HCT116 (cell line): Measurements from ENCODE around the gene FBXO15. TPM values are rescaled to one million over a fixed set of nuclear protein-coding genes. Genes with fewer than 3 reads are reported as not detected.

Experiments used
- ATAC-seq: fragments of 200-7000 bp; cut with Tn5 transposase; 2 replicates; pipeline ENCODE4 v1.9.1; 2020; ENCODE audit warnings: mild to moderate bottlenecking, moderate library complexity
- BruUV-seq: library from RNA; stranded (reverse); fragments of 400-500 nt; replicated peaks from 2 replicates; lab custom pipeline; 2021; lab: Mats Ljungman, UMichigan
- CTCF ChIA-PET: fragments of 300-600 bp; sonication (Branson Sonifier 250); formaldehyde crosslinking; loops from one replicate; lab custom pipeline; 2021; ENCODE audit warnings: antibody characterized with exemption; lab: Charles Lee
- POLR2A ChIA-PET: fragments of 300-600, 350-600 bp; sonication (Branson Sonifier 250); formaldehyde crosslinking; loops from one replicate; lab custom pipeline; 2021; ENCODE audit warnings: antibody characterized with exemption; lab: Charles Lee
- RAD21 ChIA-PET, 2 experiments: fragments of 300-600 bp; sonication (Branson Sonifier 250); formaldehyde crosslinking; loops; one replicate each; lab custom pipeline; 2023; ENCODE audit warnings: low total read pairs in 2 of 2; ENCODE audit not compliant: uncharacterized antibody in 2 of 2, unreplicated experiment in 2 of 2, low non-redundant PET in 1 of 2; lab: Charles Lee
- DNase-seq: peaks from one replicate; pipeline ENCODE4 v3.0.0-alpha.2; 2010; ENCODE audit warnings: low read depth, low spot score
- H2AFZ ChIP-seq: fragments of 200-600 bp; shearing (Covaris generic), sonication (generic); 2 replicates; pipeline ENCODE4 v1.6.1; 2017; ENCODE audit warnings: low read depth, mixed run types, mixed read lengths, antibody characterized with exemption, low read length; ENCODE audit not compliant: poor library complexity, severe bottlenecking
- H3K27ac ChIP-seq: 2 replicates; pipeline ENCODE4 v1.5.1; 2012; ENCODE audit warnings: low read depth, low read length
- H3K27me3 ChIP-seq: fragments of 200-600 bp; sonication (generic); 2 replicates; pipeline ENCODE4 v1.6.1; 2016; ENCODE audit warnings: mixed run types, low read length, mixed read lengths; ENCODE audit not compliant: insufficient read depth
- H3K36me3 ChIP-seq, 2 experiments: fragments of 200-500 bp in 1 of 2; fragments of 200-600 bp in 1 of 2; sonication (Bioruptor generic) in 1 of 2; sonication (generic) in 1 of 2; 2 replicates each; pipeline versions ENCODE4 v1.5.1 to v1.6.1; 2014 to 2016; ENCODE audit warnings: low read length in 2 of 2, inconsistent platforms in 1 of 2, mixed read lengths in 1 of 2, mixed run types in 1 of 2; ENCODE audit not compliant: insufficient read depth in 2 of 2, control insufficient read depth in 1 of 2
- H3K4me1 ChIP-seq, 2 experiments: fragments of 200-600 bp in 1 of 2; sonication (generic) in 1 of 2; 2 replicates each; pipeline versions ENCODE4 v1.5.1 to v1.6.1; 2012 to 2017; ENCODE audit warnings: low read length in 2 of 2, inconsistent platforms in 1 of 2, mild to moderate bottlenecking in 1 of 2, mixed read lengths in 1 of 2, mixed run types in 1 of 2, moderate library complexity in 1 of 2; ENCODE audit not compliant: insufficient read depth in 2 of 2, control insufficient read depth in 1 of 2
- H3K4me2 ChIP-seq: fragments of 200-600 bp; sonication (generic); 2 replicates; pipeline ENCODE4 v1.6.1; 2017; ENCODE audit warnings: mixed run types, low read length, mixed read lengths
- H3K4me3 ChIP-seq, 2 experiments: fragments of 200-600 bp in 1 of 2; sonication (generic) in 1 of 2; replicated peaks in 1 of 2; 2 replicates each; pipeline ENCODE4 v1.5.1; 2011 to 2016; ENCODE audit warnings: low read length in 2 of 2, control low read depth in 1 of 2, low read depth in 1 of 2, mild to moderate bottlenecking in 1 of 2, mixed read lengths in 1 of 2, mixed run types in 1 of 2
- H3K79me2 ChIP-seq: fragments of 200-600 bp; sonication (generic); 2 replicates; pipeline ENCODE4 v1.6.1; 2017; ENCODE audit warnings: mild to moderate bottlenecking, mixed run types, low read length, moderate library complexity, mixed read lengths; ENCODE audit not compliant: insufficient read depth
- H3K9ac ChIP-seq: fragments of 200-600 bp; sonication (generic); 2 replicates; pipeline ENCODE4 v1.6.1; 2016; ENCODE audit warnings: low read length, mixed read lengths
- H3K9me2 ChIP-seq: fragments of 200-600 bp; sonication (generic), shearing (Covaris generic); 2 replicates; pipeline ENCODE4 v1.6.1; 2017; ENCODE audit warnings: mixed run types, mild to moderate bottlenecking, moderate library complexity; ENCODE audit not compliant: insufficient read depth
- H3K9me3 ChIP-seq, 2 experiments: fragments of 200-500 bp in 1 of 2; fragments of 200-600 bp in 1 of 2; sonication (Bioruptor generic) in 1 of 2; sonication (generic) in 1 of 2; 2 replicates each; pipeline ENCODE4 v1.6.1; 2014 to 2017; ENCODE audit warnings: low read length in 2 of 2, mixed read lengths in 2 of 2, inconsistent platforms in 1 of 2, low read depth in 1 of 2, mild to moderate bottlenecking in 1 of 2, mixed run types in 1 of 2, moderate library complexity in 1 of 2; ENCODE audit not compliant: control insufficient read depth in 1 of 2, insufficient read depth in 1 of 2
- H4K20me1 ChIP-seq: fragments of 200-600 bp; sonication (generic), shearing (Covaris generic); 2 replicates; pipeline ENCODE4 v1.6.1; 2017; ENCODE audit warnings: mixed run types, mild to moderate bottlenecking, moderate library complexity; ENCODE audit not compliant: insufficient read depth
- FOSL1 ChIP-seq: IDR thresholded peaks from 2 replicates; pipeline ENCODE4 v1.6.1; 2012; ENCODE audit warnings: low read depth
- RAD21 ChIP-seq: IDR thresholded peaks from 2 replicates; pipeline ENCODE4 v1.6.1; 2012; ENCODE audit warnings: low read depth, mild to moderate bottlenecking
- SIN3A ChIP-seq: IDR thresholded peaks from 2 replicates; pipeline ENCODE4 v1.6.1; 2012; ENCODE audit warnings: low read depth
- SRF ChIP-seq: IDR thresholded peaks from 2 replicates; pipeline ENCODE4 v1.6.1; 2012; ENCODE audit warnings: low read depth
- TCF7L2 ChIP-seq: IDR thresholded peaks from 2 replicates; pipeline ENCODE4 v1.7.0; 2011; ENCODE audit warnings: borderline replicate concordance, inconsistent platforms; ENCODE audit not compliant: insufficient read depth, insufficient read length; ENCODE audit errors: extremely low read depth
- YY1 ChIP-seq: IDR thresholded peaks from 2 replicates; pipeline ENCODE4 v1.6.1; 2011; ENCODE audit warnings: low read length, low read depth, moderate library complexity, mild to moderate bottlenecking; ENCODE audit not compliant: insufficient replicate concordance; ENCODE audit errors: extremely low read depth
- intact Hi-C: fragments of 100-400 bp; cut with micrococcal nuclease; formaldehyde crosslinking; loops from 2 replicates; pipeline ENCODE4 v1.10.0; 2022
- total RNA-seq: library from RNA; stranded (reverse); gene quantifications from one replicate; pipeline ENCODE4 v1.2.1, GENCODE V29; 2021; ENCODE audit not compliant: unreplicated experiment
- TF ChIP-seq, protein P1 (sequence below), 3 experiments: fragments of 200-600 bp in 1 of 3; sonication (generic) in 1 of 3; IDR thresholded peaks in 2 of 3; conservative IDR thresholded peaks in 1 of 3; 2 replicates each; pipeline ENCODE4 v1.5.1; 2012 to 2017; ENCODE audit warnings: low read depth in 2 of 3, low read length in 2 of 3, antibody characterized with exemption in 1 of 3, borderline replicate concordance in 1 of 3, control low read depth in 1 of 3, mild to moderate bottlenecking in 1 of 3, mixed read lengths in 1 of 3, mixed run types in 1 of 3, moderate library complexity in 1 of 3; ENCODE audit not compliant: insufficient read depth in 1 of 3
- TF ChIP-seq, protein P2 (sequence below): IDR thresholded peaks from 2 replicates; pipeline ENCODE4 v1.6.1; 2011; ENCODE audit warnings: mild to moderate bottlenecking, low read length, moderate library complexity; ENCODE audit not compliant: insufficient replicate concordance; ENCODE audit errors: extremely low read depth
- TF ChIP-seq, protein P3 (sequence below): IDR thresholded peaks from 2 replicates; pipeline ENCODE4 v1.6.1; 2012; ENCODE audit warnings: low read depth

The FBXO15 gene
- total RNA-seq, 1 experiment from 2014 or later: 1.1 TPM

DNA sequence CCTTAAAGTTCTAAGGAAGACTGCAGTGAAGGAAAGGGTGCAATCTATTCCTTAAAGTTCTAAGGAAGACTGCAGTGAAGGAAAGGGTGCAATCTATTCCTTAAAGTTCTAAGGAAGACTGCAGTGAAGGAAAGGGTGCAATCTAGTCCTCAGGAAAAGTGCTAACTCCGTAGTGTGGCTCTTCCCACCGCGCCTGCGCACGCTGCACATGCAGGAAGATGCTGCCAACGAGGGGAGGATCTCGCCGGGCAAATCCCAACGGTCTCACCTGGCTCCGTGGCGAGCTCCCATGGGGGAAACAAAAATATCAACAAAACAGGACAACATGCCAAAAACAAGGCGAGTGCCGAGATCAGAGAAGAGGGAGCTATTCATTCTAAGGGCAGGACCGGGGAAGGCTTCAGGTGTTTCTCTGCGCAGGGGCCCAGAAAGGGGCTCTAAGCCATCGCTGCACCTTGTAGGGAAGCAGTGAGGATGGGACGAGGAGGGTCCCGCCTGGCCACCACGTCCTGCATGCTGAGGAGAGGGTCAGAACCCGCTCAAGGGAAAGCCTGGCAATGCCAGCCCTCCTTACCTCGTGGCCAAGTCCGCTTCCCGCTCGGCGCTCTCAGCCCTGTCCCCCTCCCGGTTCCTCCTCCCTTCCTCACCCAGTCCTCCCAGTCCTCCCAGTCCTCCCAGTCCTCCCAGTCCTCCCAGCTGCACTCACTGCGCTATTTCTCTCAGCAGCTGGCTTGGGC lies 25.2 kb upstream of the FBXO15 start:
- TF ChIP-seq FOSL1 (no peak), YY1 (no peak), SRF (no peak), SIN3A (no peak), RAD21 (no peak), TCF7L2 (no peak)
- TF ChIP-seq, protein P1, sequence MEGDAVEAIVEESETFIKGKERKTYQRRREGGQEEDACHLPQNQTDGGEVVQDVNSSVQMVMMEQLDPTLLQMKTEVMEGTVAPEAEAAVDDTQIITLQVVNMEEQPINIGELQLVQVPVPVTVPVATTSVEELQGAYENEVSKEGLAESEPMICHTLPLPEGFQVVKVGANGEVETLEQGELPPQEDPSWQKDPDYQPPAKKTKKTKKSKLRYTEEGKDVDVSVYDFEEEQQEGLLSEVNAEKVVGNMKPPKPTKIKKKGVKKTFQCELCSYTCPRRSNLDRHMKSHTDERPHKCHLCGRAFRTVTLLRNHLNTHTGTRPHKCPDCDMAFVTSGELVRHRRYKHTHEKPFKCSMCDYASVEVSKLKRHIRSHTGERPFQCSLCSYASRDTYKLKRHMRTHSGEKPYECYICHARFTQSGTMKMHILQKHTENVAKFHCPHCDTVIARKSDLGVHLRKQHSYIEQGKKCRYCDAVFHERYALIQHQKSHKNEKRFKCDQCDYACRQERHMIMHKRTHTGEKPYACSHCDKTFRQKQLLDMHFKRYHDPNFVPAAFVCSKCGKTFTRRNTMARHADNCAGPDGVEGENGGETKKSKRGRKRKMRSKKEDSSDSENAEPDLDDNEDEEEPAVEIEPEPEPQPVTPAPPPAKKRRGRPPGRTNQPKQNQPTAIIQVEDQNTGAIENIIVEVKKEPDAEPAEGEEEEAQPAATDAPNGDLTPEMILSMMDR (IDR thresholded peaks at IDR 0.05 in 2 of 3, conservative IDR thresholded peaks at IDR 0.05 in 1 of 3; ENCODE audit: borderline replicate concordance in 1 of 3, insufficient read depth in 1 of 3, low read depth in 2 of 3, low read length in 2 of 3): no peak
- TF ChIP-seq, protein P2, sequence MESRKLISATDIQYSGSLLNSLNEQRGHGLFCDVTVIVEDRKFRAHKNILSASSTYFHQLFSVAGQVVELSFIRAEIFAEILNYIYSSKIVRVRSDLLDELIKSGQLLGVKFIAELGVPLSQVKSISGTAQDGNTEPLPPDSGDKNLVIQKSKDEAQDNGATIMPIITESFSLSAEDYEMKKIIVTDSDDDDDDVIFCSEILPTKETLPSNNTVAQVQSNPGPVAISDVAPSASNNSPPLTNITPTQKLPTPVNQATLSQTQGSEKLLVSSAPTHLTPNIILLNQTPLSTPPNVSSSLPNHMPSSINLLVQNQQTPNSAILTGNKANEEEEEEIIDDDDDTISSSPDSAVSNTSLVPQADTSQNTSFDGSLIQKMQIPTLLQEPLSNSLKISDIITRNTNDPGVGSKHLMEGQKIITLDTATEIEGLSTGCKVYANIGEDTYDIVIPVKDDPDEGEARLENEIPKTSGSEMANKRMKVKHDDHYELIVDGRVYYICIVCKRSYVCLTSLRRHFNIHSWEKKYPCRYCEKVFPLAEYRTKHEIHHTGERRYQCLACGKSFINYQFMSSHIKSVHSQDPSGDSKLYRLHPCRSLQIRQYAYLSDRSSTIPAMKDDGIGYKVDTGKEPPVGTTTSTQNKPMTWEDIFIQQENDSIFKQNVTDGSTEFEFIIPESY: no peak
- TF ChIP-seq, protein P3, sequence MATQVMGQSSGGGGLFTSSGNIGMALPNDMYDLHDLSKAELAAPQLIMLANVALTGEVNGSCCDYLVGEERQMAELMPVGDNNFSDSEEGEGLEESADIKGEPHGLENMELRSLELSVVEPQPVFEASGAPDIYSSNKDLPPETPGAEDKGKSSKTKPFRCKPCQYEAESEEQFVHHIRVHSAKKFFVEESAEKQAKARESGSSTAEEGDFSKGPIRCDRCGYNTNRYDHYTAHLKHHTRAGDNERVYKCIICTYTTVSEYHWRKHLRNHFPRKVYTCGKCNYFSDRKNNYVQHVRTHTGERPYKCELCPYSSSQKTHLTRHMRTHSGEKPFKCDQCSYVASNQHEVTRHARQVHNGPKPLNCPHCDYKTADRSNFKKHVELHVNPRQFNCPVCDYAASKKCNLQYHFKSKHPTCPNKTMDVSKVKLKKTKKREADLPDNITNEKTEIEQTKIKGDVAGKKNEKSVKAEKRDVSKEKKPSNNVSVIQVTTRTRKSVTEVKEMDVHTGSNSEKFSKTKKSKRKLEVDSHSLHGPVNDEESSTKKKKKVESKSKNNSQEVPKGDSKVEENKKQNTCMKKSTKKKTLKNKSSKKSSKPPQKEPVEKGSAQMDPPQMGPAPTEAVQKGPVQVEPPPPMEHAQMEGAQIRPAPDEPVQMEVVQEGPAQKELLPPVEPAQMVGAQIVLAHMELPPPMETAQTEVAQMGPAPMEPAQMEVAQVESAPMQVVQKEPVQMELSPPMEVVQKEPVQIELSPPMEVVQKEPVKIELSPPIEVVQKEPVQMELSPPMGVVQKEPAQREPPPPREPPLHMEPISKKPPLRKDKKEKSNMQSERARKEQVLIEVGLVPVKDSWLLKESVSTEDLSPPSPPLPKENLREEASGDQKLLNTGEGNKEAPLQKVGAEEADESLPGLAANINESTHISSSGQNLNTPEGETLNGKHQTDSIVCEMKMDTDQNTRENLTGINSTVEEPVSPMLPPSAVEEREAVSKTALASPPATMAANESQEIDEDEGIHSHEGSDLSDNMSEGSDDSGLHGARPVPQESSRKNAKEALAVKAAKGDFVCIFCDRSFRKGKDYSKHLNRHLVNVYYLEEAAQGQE: no peak
- no peak for DNase-seq
- intact Hi-C loops: no loop called here
- ATAC-seq: no peak
- Histone ChIP-seq H3K4me1 (no peaks in the 10 kb centered on the region), H2AFZ (no peak overlapping the region), H3K9me2 (no peaks in the 10 kb centered on the region), H3K27me3 (peaks cover 49% of the 10 kb centered on the region), H3K9me3 (no peaks in the 10 kb centered on the region), H3K79me2 (no peaks in the 10 kb centered on the region), H3K4me2 (no peak overlapping the region), H3K36me3 (no peaks in the 10 kb centered on the region), H4K20me1 (no peaks in the 10 kb centered on the region), H3K27ac (no peak overlapping the region), H3K9ac (no peak overlapping the region), H3K4me3 (no peak overlapping the region)
- ChIA-PET CTCF (no interaction called here), RAD21 (no interaction called here), POLR2A (no interaction called here)
- no TSS peak for BruUV-seq
